ENCODE data around the gene SMC5. TPM values are rescaled to one million over a fixed set of nuclear protein-coding genes. Genes with fewer than 3 reads are reported as not detected.

The SMC5 gene
- total RNA-seq, 1 donor from 2014 or later: 56.2 TPM

DNA sequence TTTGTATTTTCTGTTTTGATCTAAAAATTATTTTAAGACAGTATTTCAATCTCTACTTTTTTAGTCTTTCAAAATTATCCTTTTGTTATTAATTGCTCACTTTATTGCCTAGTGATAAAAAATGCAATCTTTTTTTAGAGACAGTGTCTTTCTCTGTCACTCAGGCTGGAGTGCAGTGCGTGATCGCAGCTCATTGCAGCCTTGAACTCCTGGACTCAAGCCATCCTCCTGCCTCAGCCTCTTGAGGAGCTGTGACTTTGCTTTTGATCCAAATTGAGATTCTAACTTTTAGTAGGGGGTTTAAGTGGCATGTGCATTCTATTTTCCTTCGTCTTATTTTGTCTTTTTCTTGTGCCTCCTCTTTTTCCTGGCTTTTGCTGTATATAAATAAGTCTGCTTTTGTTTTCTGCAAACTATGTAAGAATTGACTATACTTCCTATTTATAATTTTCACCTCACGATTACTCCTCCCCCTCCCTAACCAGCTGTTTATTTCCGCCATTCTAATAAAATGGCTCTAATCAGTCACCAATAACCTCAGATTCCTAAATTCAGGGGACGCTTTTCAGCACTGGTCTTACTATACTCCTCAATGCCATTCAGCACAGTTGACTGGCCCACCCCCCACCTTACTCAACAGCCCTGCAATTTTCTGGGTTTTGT, 123.4 kb downstream of the SMC5 start:
- Mint-ChIP-seq H3K9me3 (no peaks in the 10 kb centered on the region), H3K27ac (no peak overlapping the region), H3K27me3 (ENCODE audit: low read depth) (peaks cover 21% of the 10 kb centered on the region)

DNA sequence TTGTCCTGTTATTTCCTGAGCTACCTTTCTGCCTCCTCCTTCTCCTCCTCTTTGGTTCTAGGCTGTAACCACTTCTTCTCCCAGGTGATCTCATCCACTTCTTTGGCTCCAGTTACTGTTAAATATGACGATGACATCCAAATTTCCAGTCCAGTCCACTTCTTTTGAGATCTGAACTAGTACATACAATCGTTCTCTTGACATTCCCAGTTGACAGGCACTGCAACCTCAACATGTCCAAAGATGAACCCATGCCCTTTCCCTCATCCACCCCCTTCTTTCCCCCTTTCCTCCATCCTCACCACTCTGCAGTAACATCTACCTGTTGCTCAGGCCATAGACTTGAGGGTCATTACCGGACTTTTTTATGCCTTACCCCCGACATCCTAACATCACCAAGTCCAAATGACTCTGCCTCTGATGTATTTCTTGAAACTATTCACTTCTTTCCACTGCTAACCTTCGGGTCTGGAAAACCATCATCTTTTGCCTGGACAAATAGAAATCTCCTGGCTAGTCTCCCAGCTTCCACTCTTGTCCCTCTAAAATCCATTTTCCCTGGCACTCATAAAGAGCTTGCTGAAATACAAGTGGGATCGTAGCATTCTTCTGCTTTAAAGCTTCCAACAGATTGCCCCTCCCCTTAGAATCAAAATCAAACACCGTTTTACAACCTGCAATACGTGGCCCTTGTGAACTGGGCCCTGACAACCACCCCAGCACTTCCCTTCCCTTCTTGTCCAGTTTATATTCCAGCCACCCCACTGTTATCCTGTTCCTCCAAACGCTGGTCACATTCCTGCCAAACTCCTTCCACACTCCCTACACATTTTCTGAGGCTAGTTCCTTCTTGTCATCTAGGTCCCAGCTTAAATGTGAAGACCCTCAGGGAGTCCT, 124.2 kb downstream of the SMC5 start:
- Mint-ChIP-seq H3K4me1 (no peaks in the 10 kb centered on the region), H3K9me3 (no peaks in the 10 kb centered on the region), H3K27me3 (ENCODE audit: low read depth) (peaks cover 21% of the 10 kb centered on the region), H3K36me3 (no peaks in the 10 kb centered on the region), H3K27ac (no peak overlapping the region), H3K4me3 (no peak overlapping the region)
- TF ChIP-seq, protein P1, sequence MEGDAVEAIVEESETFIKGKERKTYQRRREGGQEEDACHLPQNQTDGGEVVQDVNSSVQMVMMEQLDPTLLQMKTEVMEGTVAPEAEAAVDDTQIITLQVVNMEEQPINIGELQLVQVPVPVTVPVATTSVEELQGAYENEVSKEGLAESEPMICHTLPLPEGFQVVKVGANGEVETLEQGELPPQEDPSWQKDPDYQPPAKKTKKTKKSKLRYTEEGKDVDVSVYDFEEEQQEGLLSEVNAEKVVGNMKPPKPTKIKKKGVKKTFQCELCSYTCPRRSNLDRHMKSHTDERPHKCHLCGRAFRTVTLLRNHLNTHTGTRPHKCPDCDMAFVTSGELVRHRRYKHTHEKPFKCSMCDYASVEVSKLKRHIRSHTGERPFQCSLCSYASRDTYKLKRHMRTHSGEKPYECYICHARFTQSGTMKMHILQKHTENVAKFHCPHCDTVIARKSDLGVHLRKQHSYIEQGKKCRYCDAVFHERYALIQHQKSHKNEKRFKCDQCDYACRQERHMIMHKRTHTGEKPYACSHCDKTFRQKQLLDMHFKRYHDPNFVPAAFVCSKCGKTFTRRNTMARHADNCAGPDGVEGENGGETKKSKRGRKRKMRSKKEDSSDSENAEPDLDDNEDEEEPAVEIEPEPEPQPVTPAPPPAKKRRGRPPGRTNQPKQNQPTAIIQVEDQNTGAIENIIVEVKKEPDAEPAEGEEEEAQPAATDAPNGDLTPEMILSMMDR (IDR thresholded peaks at IDR 0.05; ENCODE audit: unreplicated experiment): no peak
- DNase-seq (ENCODE audit: low spot score in 2 of 2, unreplicated experiment in 2 of 2): no peak

More for the DNA sequence above, 123.4 kb downstream of the SMC5 start:
- TF ChIP-seq, protein P1 (IDR thresholded peaks at IDR 0.05; ENCODE audit: unreplicated experiment): no peak
- Mint-ChIP-seq H3K4me1 (no peaks in the 10 kb centered on the region), H3K36me3 (no peaks in the 10 kb centered on the region), H3K4me3 (no peak overlapping the region)
- DNase-seq (ENCODE audit: low spot score in 2 of 2, unreplicated experiment in 2 of 2): no peak

DNA sequence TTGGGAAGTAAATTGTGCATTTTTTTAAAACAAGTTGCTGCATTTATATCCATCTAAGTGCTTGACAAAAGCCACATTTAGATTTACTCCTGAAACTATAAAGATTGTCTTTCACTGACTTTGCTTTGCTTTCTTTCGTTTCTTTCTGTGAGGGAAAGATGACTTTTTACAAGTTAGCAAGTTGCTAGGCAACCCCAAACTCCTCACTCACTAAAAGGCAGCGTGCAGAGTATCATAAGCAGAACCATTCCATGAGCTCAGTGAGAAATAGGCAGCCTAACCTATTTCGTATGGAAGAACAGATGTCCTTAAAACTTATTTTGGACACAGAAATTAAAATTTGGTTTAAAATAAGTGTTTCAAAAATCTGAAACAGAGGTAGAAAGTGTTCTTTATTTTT, 126.6 kb downstream of the SMC5 start:
- Mint-ChIP-seq H3K27ac (no peak overlapping the region), H3K4me3 (no peak overlapping the region), H3K4me1 (no peaks in the 10 kb centered on the region), H3K9me3 (no peaks in the 10 kb centered on the region), H3K27me3 (ENCODE audit: low read depth) (peaks cover 22% of the 10 kb centered on the region), H3K36me3 (no peaks in the 10 kb centered on the region)
- TF ChIP-seq, protein P1 (IDR thresholded peaks at IDR 0.05; ENCODE audit: unreplicated experiment): no peak
- DNase-seq (ENCODE audit: low spot score in 2 of 2, unreplicated experiment in 2 of 2): no peak

DNA sequence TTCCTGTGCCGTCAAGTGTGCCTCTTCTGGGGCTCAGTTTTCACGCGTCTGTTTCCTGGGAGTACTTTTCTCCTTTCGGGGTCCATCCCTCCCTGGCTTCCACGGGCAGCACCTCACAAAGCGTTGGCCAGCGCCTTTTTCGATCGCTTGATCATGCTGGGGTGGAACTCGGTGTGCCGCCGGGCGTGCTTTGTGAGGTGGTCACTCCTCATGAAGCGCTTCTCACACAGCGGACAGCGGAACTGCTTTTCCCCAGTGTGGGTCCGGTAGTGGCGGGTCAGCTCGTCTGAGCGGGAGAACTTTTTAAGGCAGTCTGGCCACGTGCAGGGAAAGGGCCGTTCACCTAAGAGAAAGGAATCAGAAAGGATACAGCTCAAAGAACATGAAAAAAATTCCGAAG, 128.9 kb downstream of the SMC5 start:
- peaks cover 22% of the 10 kb centered on the region for H3K27me3 Mint-ChIP-seq (ENCODE audit: low read depth)
- H3K4me3 Mint-ChIP-seq: no peak overlapping the region
- no peak for DNase-seq (ENCODE audit: low spot score in 2 of 2, unreplicated experiment in 2 of 2)
- no peaks in the 10 kb centered on the region for H3K4me1 Mint-ChIP-seq
- H3K27ac Mint-ChIP-seq: no peak overlapping the region
- no peaks in the 10 kb centered on the region for H3K9me3 Mint-ChIP-seq
- H3K36me3 Mint-ChIP-seq: no peaks in the 10 kb centered on the region
- TF ChIP-seq, protein P1 (IDR thresholded peaks at IDR 0.05; ENCODE audit: unreplicated experiment): no peak

DNA sequence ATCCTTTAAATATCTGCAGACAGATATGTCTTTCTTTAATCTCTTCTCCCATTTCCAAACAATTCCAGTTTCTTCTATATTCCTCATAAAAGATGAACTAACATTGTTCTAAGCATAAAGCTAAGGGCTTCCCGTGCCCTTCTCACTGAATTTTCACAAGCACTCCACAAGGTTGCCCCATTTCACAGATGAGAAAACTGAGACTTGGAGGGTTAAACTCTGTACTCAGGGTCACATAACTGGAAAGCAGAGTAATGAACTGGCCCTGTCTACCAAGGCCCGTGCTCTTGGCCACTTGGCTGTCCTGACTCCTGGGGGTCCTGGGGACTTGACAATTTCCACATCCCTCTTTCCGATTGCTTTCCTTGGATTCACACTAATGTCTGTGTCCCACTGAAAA, 130.4 kb downstream of the SMC5 start:
- H3K4me3 Mint-ChIP-seq: no peak overlapping the region
- no peaks in the 10 kb centered on the region for H3K4me1 Mint-ChIP-seq
- no peaks in the 10 kb centered on the region for H3K36me3 Mint-ChIP-seq
- H3K27ac Mint-ChIP-seq: no peak overlapping the region
- peaks cover 10% of the 10 kb centered on the region for H3K27me3 Mint-ChIP-seq (ENCODE audit: low read depth)
- DNase-seq (ENCODE audit: low spot score in 2 of 2, unreplicated experiment in 2 of 2): no peak
- H3K9me3 Mint-ChIP-seq: no peaks in the 10 kb centered on the region
- TF ChIP-seq, protein P1 (IDR thresholded peaks at IDR 0.05; ENCODE audit: unreplicated experiment): no peak
